ENCODE results near the gene NOTCH1. TPM values are rescaled to one million over a fixed set of nuclear protein-coding genes. Genes with fewer than 3 reads are reported as not detected.

NOTCH1 gene
- total RNA-seq, 3 donors from 2014 or later (not counting 1 experiment from before 2014, with no cell fraction given) = 126 to 228 (median 192) TPM

GRCh38 chr9:136549010-136549980 is 3.4 kb upstream of the NOTCH1 start:
- H3K27ac Mint-ChIP-seq = no peak overlapping the region
- DNase-seq = no peak
- H3K36me3 ChIP-seq (ENCODE audit: control insufficient read depth, insufficient read depth, low read length) = no peaks in the 10 kb centered on the region
- no peak for TF ChIP-seq CTCF (IDR thresholded peaks at IDR 0.05)
- H3K4me1 Mint-ChIP-seq = peaks cover 0 to 13% of the 10 kb centered on the region in 2 donors
- no peak overlapping the region for H3K27ac ChIP-seq (ENCODE audit: low read length)
- no peak for ATAC-seq
- peaks cover 53% of the 10 kb centered on the region for H3K4me1 ChIP-seq (ENCODE audit: control insufficient read depth, insufficient read depth, low read length)
- H3K9me3 Mint-ChIP-seq = no peaks in the 10 kb centered on the region
- no peaks in the 10 kb centered on the region for H3K36me3 Mint-ChIP-seq
- no peaks in the 10 kb centered on the region for H3K9me3 ChIP-seq (ENCODE audit: control insufficient read depth, insufficient read depth, low read length)
- H3K4me3 Mint-ChIP-seq = no peak overlapping the region
- intact Hi-C loops (cut with micrococcal nuclease) = loop anchor here (5.0 kb wide), 1 partner anchor 62 kb away; no protein-coding TSS in a partner anchor
- WGBS (ENCODE audit: insufficient coverage) = 90% methylated on average over 29 of the region's 29 CpGs
- H3K27me3 ChIP-seq (ENCODE audit: control insufficient read depth, insufficient read depth, low read length) = no peaks in the 10 kb centered on the region
- H3K27me3 Mint-ChIP-seq (ENCODE audit: low read depth in 2 of 2) = peaks cover 0 to 4% of the 10 kb centered on the region in 2 donors
- H3K4me3 ChIP-seq (ENCODE audit: low read length) = no peak overlapping the region

GRCh38 chr9:136547508-136548215 is 1.8 kb upstream of the NOTCH1 start:
- H3K4me1 ChIP-seq (ENCODE audit: control insufficient read depth, insufficient read depth, low read length) = peaks cover 69% of the 10 kb centered on the region
- no peaks in the 10 kb centered on the region for H3K27me3 ChIP-seq (ENCODE audit: control insufficient read depth, insufficient read depth, low read length)
- H3K27ac Mint-ChIP-seq = peak overlapping the region in 1 of 2 donors; percentile 79
- H3K4me3 ChIP-seq (ENCODE audit: low read length) = no peak overlapping the region
- 90% methylated on average over 25 of the region's 25 CpGs for WGBS (ENCODE audit: insufficient coverage)
- no peak overlapping the region for H3K27ac ChIP-seq (ENCODE audit: low read length)
- no peaks in the 10 kb centered on the region for H3K36me3 Mint-ChIP-seq
- no peak overlapping the region for H3K4me3 Mint-ChIP-seq
- ATAC-seq (no peak), DNase-seq (no peak)
- intact Hi-C loops (cut with micrococcal nuclease) = loop anchor here (5.0 kb wide), 1 partner anchor 60 kb away; no protein-coding TSS in a partner anchor
- H3K27me3 Mint-ChIP-seq (ENCODE audit: low read depth in 2 of 2) = peaks cover 0 to 4% of the 10 kb centered on the region in 2 donors
- no peak for TF ChIP-seq CTCF (IDR thresholded peaks at IDR 0.05)
- H3K9me3 Mint-ChIP-seq = no peaks in the 10 kb centered on the region
- H3K4me1 Mint-ChIP-seq = peaks cover 12 to 20% of the 10 kb centered on the region in 2 donors
- H3K9me3 ChIP-seq (ENCODE audit: control insufficient read depth, insufficient read depth, low read length) = no peaks in the 10 kb centered on the region
- H3K36me3 ChIP-seq (ENCODE audit: control insufficient read depth, insufficient read depth, low read length) = peaks cover 10% of the 10 kb centered on the region

- Mint-ChIP-seq H3K4me3 (peak overlapping the region; percentile 81), H3K36me3 (no peaks in the 10 kb centered on the region), H3K9me3 (no peaks in the 10 kb centered on the region), H3K27ac (peak overlapping the region; percentile 60 to 79), H3K4me1 (peaks cover 12 to 20% of the 10 kb centered on the region in 2 donors), H3K27me3 (ENCODE audit: low read depth in 2 of 2) (peaks cover 0 to 4% of the 10 kb centered on the region in 2 donors)
- TF ChIP-seq CTCF (IDR thresholded peaks at IDR 0.05) = no peak
- Histone ChIP-seq H3K36me3 (ENCODE audit: control insufficient read depth, insufficient read depth, low read length) (peaks cover 16% of the 10 kb centered on the region), H3K4me3 (ENCODE audit: low read length) (peak overlapping the region; percentile 48), H3K27ac (ENCODE audit: low read length) (peak overlapping the region; percentile 70), H3K9me3 (ENCODE audit: control insufficient read depth, insufficient read depth, low read length) (no peaks in the 10 kb centered on the region), H3K27me3 (ENCODE audit: control insufficient read depth, insufficient read depth, low read length) (no peaks in the 10 kb centered on the region), H3K4me1 (ENCODE audit: control insufficient read depth, insufficient read depth, low read length) (peaks cover 67% of the 10 kb centered on the region)
- peak; percentile 10 to 33 (median 11) for ATAC-seq
- DNase-seq = peak in 1 of 2 donors; percentile 74
- WGBS (ENCODE audit: insufficient coverage) = 18% methylated on average over 43 of the region's 45 CpGs
- intact Hi-C loops (cut with micrococcal nuclease) = loop anchor here (5.0 kb wide), 1 partner anchor 60 kb away; no protein-coding TSS in a partner anchor
Observed at GRCh38 chr9:136546697-136547501, 1.1 kb upstream of the NOTCH1 start.
